ENCODE data around the gene RRP9.

RRP9 gene

DNA sequence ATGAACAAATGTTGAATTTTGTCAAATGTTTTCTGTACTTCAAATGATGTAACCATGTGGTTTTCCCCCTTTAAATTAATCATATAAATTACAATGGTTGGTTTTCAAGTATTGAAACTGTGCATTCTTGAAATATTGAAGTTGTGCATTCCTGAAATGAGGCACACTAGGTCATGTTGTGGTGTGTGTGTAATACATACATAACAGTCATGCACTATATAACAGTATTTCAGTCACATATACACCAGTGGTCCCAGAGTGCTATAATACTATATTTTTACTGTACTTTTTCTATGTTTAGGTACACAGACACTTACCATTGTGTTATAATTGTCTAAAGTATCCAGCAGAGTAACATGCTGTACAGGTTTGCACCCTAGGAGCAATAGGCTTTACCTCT, 55.3 kb downstream of the RRP9 start:
- DNase-seq (ENCODE audit: low read depth, low spot score): no peak
- peaks cover 13% of the 10 kb centered on the region for H3K9me3 ChIP-seq (ENCODE audit: insufficient read depth, low read length)
- H3K4me3 ChIP-seq (ENCODE audit: insufficient read length, low read depth): no peak overlapping the region
- TF ChIP-seq ZNF274 (IDR thresholded peaks at IDR 0.05; ENCODE audit: low read depth, low read length) (no peak), YY1 (IDR thresholded peaks at IDR 0.05; ENCODE audit: insufficient read depth, insufficient read length) (no peak), SUZ12 (IDR thresholded peaks at IDR 0.05; ENCODE audit: extremely low read depth, insufficient read depth, insufficient read length) (no peak)
- H3K4me1 ChIP-seq (ENCODE audit: insufficient read depth, insufficient read length): no peaks in the 10 kb centered on the region
- H3K27me3 ChIP-seq (ENCODE audit: insufficient read depth, insufficient read length): no peaks in the 10 kb centered on the region
- H3K9ac ChIP-seq (ENCODE audit: insufficient read length, low read depth): no peak overlapping the region
- H3K36me3 ChIP-seq (ENCODE audit: insufficient read depth, insufficient read length, low read length): no peaks in the 10 kb centered on the region

Measured in NT2/D1 (cell line).